GM23248 (cell line): ENCODE data around the gene MYO9A. TPM values are rescaled to one million over a fixed set of nuclear protein-coding genes. Genes with fewer than 3 reads are reported as not detected.
"Not testable (repeated sequence)": the region's sequence is repeated elsewhere in the genome, so short reads cannot be mapped to it uniquely, and the experiment has no call there.

Experiments
- DNase-seq: peaks from one replicate; pipeline ENCODE4 v3.0.0-alpha.2; 2015
- H2AFZ ChIP-seq: fragments of 200-600 bp; sonication (generic); 2 replicates; pipeline ENCODE4 v1.6.1; 2016; ENCODE audit warnings: antibody characterized with exemption
- H3F3A ChIP-seq: fragments of 200-600 bp; sonication (generic); 2 replicates; pipeline ENCODE4 v1.6.1; 2016; ENCODE audit warnings: mild to moderate bottlenecking, antibody characterized with exemption, mixed run types; ENCODE audit not compliant: insufficient read depth
- H3K27ac ChIP-seq: fragments of 200-600 bp; sonication (generic); 2 replicates; pipeline ENCODE4 v1.5.1; 2016; ENCODE audit warnings: mild to moderate bottlenecking
- H3K27me3 ChIP-seq: fragments of 200-600 bp; sonication (generic); replicated peaks from 2 replicates; pipeline ENCODE4 v1.6.1; 2016; ENCODE audit warnings: mild to moderate bottlenecking; ENCODE audit not compliant: insufficient read depth
- H3K36me3 ChIP-seq: fragments of 200-600 bp; sonication (generic); 2 replicates; pipeline ENCODE4 v1.6.1; 2016; ENCODE audit warnings: low read depth, mild to moderate bottlenecking
- H3K4me1 ChIP-seq: fragments of 200-600 bp; sonication (generic); 2 replicates; pipeline ENCODE4 v1.6.1; 2016; ENCODE audit warnings: mild to moderate bottlenecking; ENCODE audit not compliant: insufficient read depth
- H3K4me2 ChIP-seq: fragments of 200-600 bp; sonication (generic); one replicate; pipeline ENCODE4 v1.6.1; 2016; ENCODE audit warnings: mild to moderate bottlenecking; ENCODE audit not compliant: unreplicated experiment
- H3K4me3 ChIP-seq: fragments of 200-600 bp; sonication (generic); 2 replicates; pipeline ENCODE4 v1.5.1; 2016; ENCODE audit warnings: mild to moderate bottlenecking
- H3K79me2 ChIP-seq: fragments of 200-600 bp; sonication (generic); 2 replicates; pipeline ENCODE4 v1.6.1; 2016; ENCODE audit warnings: mild to moderate bottlenecking; ENCODE audit not compliant: insufficient read depth
- H3K9ac ChIP-seq: fragments of 200-600 bp; sonication (generic); 2 replicates; pipeline ENCODE4 v1.6.1; 2016; ENCODE audit warnings: mild to moderate bottlenecking
- H3K9me2 ChIP-seq: fragments of 200-600 bp; sonication (generic); 2 replicates; pipeline ENCODE4 v1.6.1; 2016; ENCODE audit warnings: mixed run types, mild to moderate bottlenecking, moderate library complexity; ENCODE audit not compliant: insufficient read depth
- H3K9me3 ChIP-seq: fragments of 200-600 bp; sonication (generic); one replicate; pipeline ENCODE4 v1.6.1; 2017; ENCODE audit warnings: low read depth
- H4K20me1 ChIP-seq: fragments of 200-600 bp; sonication (generic); 2 replicates; pipeline ENCODE4 v1.6.0; 2016; ENCODE audit not compliant: insufficient read depth
- EZH2 ChIP-seq: fragments of 200-600 bp; sonication (generic); IDR thresholded peaks from 2 replicates; pipeline ENCODE4 v1.6.1; 2018; ENCODE audit warnings: antibody characterized with exemption, mild to moderate bottlenecking; ENCODE audit not compliant: insufficient read depth, poor library complexity, severe bottlenecking
- EZH2phosphoT487 ChIP-seq: fragments of 200-600 bp; sonication (generic); IDR thresholded peaks from 2 replicates; pipeline ENCODE4 v1.6.1; 2018; ENCODE audit warnings: antibody characterized with exemption, moderate library complexity, mild to moderate bottlenecking, low read depth; ENCODE audit not compliant: insufficient read depth
- whole genome bisulfite sequencing, 2 experiments: methylation state at CpG; one replicate each; pipeline ENCODE4 v1.1.6; 2015 to 2017; ENCODE audit warnings: low lambda C conversion rate in 2 of 2, low coverage in 1 of 2; ENCODE audit errors: missing lambda C conversion rate in 2 of 2; 5-methylcytosine and 5-hydroxymethylcytosine counted together
- in situ Hi-C: fragments of 300-500 bp; cut with MboI; formaldehyde crosslinking; loops from 2 replicates; pipeline ENCODE4 v1.15.0; 2020
- polyA plus RNA-seq: library from polyadenylated mRNA; unstranded; fragments of >200 nt; fragmentation: Nextera tagmentation; extraction: Ambion mirVana; gene quantifications from 2 replicates; pipeline ENCODE4 v1.2.1, GENCODE V29; 2016
- total RNA-seq: library from RNA; depleted of rRNA; stranded (reverse); fragments of >200 nt; shearing (Covaris generic); gene quantifications from 2 replicates; pipeline ENCODE4 v1.2.3, GENCODE V29; 2014

Gene MYO9A
- total and polyA plus RNA-seq, 2 experiments from 2014 or later, result 10.6 to 20.4 TPM

GRCh38 chr15:71883447-71883846 is 234.5 kb downstream of the MYO9A start:
- H3K36me3 ChIP-seq, result peaks cover 56% of the 10 kb centered on the region
- 96% methylated on average over 1 of the region's 1 CpG for WGBS, 2 experiments
- H3K9ac ChIP-seq, result no peak overlapping the region
- in situ Hi-C loops, result no loop called here
- H3K9me2 ChIP-seq, result no peaks in the 10 kb centered on the region
- H3K4me1 ChIP-seq, result no peaks in the 10 kb centered on the region
- H3K9me3 ChIP-seq, result no peaks in the 10 kb centered on the region
- H2AFZ ChIP-seq, result no peak overlapping the region
- H3K27ac ChIP-seq, result no peak overlapping the region
- H3F3A ChIP-seq, result no peaks in the 10 kb centered on the region
- H3K79me2 ChIP-seq, result no peaks in the 10 kb centered on the region
- no peaks in the 10 kb centered on the region for H4K20me1 ChIP-seq
- H3K4me2 ChIP-seq, result no peak overlapping the region
- TF ChIP-seq EZH2phosphoT487 (no peak), EZH2 (no peak)
- H3K27me3 ChIP-seq, result no peaks in the 10 kb centered on the region
- DNase-seq, result no peak
- H3K4me3 ChIP-seq, result no peak overlapping the region

- TF ChIP-seq EZH2, result no peak
- TF ChIP-seq EZH2phosphoT487, result no peak
- Histone ChIP-seq H4K20me1 (no peaks in the 10 kb centered on the region), H3K27me3 (no peaks in the 10 kb centered on the region), H3K9me2 (no peaks in the 10 kb centered on the region), H3K36me3 (peaks cover 67% of the 10 kb centered on the region), H3K4me2 (no peak overlapping the region), H3K79me2 (no peaks in the 10 kb centered on the region), H2AFZ (no peak overlapping the region), H3K27ac (no peak overlapping the region), H3K9me3 (no peaks in the 10 kb centered on the region), H3K9ac (no peak overlapping the region), H3K4me1 (no peaks in the 10 kb centered on the region), H3K4me3 (no peak overlapping the region), H3F3A (no peaks in the 10 kb centered on the region)
- in situ Hi-C loops, result no loop called here
- 78 to 80% methylated on average over 6 of the region's 6 CpGs for WGBS, 2 experiments
- no peak for DNase-seq
These were observed 237.7 kb downstream of the MYO9A start for GRCh38 chr15:71880276-71880675.

GRCh38 chr15:71874245-71874644 is 243.7 kb downstream of the MYO9A start:
- no peaks in the 10 kb centered on the region for H3F3A ChIP-seq
- H2AFZ ChIP-seq, result no peak overlapping the region
- no peak for TF ChIP-seq EZH2phosphoT487
- TF ChIP-seq EZH2, result no peak
- H3K36me3 ChIP-seq, result peaks cover 39% of the 10 kb centered on the region
- in situ Hi-C loops, result no loop called here
- no peaks in the 10 kb centered on the region for H3K9me2 ChIP-seq
- H3K4me2 ChIP-seq, result no peak overlapping the region
- no peak overlapping the region for H3K4me3 ChIP-seq
- H3K9me3 ChIP-seq, result no peaks in the 10 kb centered on the region
- no peak overlapping the region for H3K27ac ChIP-seq
- no peaks in the 10 kb centered on the region for H4K20me1 ChIP-seq
- DNase-seq, result no peak
- 93 to 98% methylated on average over 3 of the region's 3 CpGs for WGBS, 2 experiments
- no peaks in the 10 kb centered on the region for H3K4me1 ChIP-seq
- H3K9ac ChIP-seq, result no peak overlapping the region
- no peaks in the 10 kb centered on the region for H3K79me2 ChIP-seq
- H3K27me3 ChIP-seq, result no peaks in the 10 kb centered on the region

- H3K4me1 ChIP-seq, H3K4me3 ChIP-seq, H3K9ac ChIP-seq, H3K4me2 ChIP-seq, H3F3A ChIP-seq, H3K9me3 ChIP-seq, DNase-seq, H3K79me2 ChIP-seq, H4K20me1 ChIP-seq, H3K27me3 ChIP-seq, H3K27ac ChIP-seq, H2AFZ ChIP-seq, H3K9me2 ChIP-seq, in situ Hi-C loops: not testable (repeated sequence)
- WGBS, 2 experiments, result 94 to 99% methylated on average over 4 of the region's 4 CpGs
- H3K36me3 ChIP-seq, result peaks cover 30% of the 10 kb centered on the region; the same call in 1 of the 2 replicates
These were observed 259.7 kb downstream of the MYO9A start for GRCh38 chr15:71858232-71858631.

GRCh38 chr15:71853543-71853942 is 264.4 kb downstream of the MYO9A start:
- no peak overlapping the region for H3K4me2 ChIP-seq
- no peak overlapping the region for H3K4me3 ChIP-seq
- no peaks in the 10 kb centered on the region for H3K9me3 ChIP-seq
- no peaks in the 10 kb centered on the region for H3K27me3 ChIP-seq
- no peaks in the 10 kb centered on the region for H3K9me2 ChIP-seq
- H3K4me1 ChIP-seq, result no peaks in the 10 kb centered on the region
- TF ChIP-seq EZH2 (no peak), EZH2phosphoT487 (no peak)
- WGBS, 2 experiments, result 95 to 97% methylated on average over 1 of the region's 1 CpG
- no peak overlapping the region for H3K9ac ChIP-seq
- peaks cover 45% of the 10 kb centered on the region for H3K36me3 ChIP-seq
- H2AFZ ChIP-seq, result no peak overlapping the region
- H3F3A ChIP-seq, result no peaks in the 10 kb centered on the region
- H3K27ac ChIP-seq, result no peak overlapping the region
- no peaks in the 10 kb centered on the region for H4K20me1 ChIP-seq
- in situ Hi-C loops, result no loop called here
- no peak for DNase-seq
- no peaks in the 10 kb centered on the region for H3K79me2 ChIP-seq
